ENCODE results near the gene HOXC6.
"Not testable (repeated sequence)": the region's sequence is repeated elsewhere in the genome, so short reads cannot be mapped to it uniquely, and the experiment has no call there.

Gene HOXC6

DNA sequence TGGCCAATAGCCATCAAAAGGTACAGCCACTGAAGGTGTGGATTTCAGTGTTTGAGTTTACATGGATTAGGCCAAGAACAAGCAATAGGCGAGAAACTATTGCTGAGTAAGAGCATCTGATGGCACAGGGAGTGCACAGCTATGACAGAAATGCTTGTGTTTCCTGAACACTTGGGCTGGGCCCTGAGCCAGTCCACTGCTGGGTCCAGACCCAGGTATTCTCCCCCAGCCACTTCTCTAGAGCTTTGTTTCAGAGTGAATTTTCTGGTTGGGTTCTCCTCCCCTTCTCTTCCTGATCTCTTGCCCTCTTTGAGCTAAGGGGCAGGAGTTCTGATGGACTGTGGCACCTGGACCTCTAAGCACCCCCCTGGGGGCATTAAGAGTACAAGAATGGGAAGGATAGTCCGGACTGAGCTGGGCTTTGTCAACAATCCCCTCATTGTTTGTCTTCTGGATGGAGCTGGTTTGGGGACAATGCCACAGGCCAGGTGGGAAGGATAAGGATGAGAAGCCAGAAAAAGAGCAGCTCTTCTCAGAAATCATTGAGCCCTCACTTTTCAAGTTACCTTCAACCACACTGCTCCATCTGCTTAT lies 13.0 kb downstream of the HOXC6 start:
- FAIRE-seq, result no peak
- no peak for TF ChIP-seq CTCF (IDR thresholded peaks at IDR 0.05; ENCODE audit: insufficient read depth, missing control alignments)
- no peak for DNase-seq (ENCODE audit: insufficient read length, low spot score)

GRCh38 chr12:54042033-54042432 lies 13.8 kb downstream of the HOXC6 start:
- DNase-seq (ENCODE audit: insufficient read length, low spot score); FAIRE-seq: not testable (repeated sequence)

DNA sequence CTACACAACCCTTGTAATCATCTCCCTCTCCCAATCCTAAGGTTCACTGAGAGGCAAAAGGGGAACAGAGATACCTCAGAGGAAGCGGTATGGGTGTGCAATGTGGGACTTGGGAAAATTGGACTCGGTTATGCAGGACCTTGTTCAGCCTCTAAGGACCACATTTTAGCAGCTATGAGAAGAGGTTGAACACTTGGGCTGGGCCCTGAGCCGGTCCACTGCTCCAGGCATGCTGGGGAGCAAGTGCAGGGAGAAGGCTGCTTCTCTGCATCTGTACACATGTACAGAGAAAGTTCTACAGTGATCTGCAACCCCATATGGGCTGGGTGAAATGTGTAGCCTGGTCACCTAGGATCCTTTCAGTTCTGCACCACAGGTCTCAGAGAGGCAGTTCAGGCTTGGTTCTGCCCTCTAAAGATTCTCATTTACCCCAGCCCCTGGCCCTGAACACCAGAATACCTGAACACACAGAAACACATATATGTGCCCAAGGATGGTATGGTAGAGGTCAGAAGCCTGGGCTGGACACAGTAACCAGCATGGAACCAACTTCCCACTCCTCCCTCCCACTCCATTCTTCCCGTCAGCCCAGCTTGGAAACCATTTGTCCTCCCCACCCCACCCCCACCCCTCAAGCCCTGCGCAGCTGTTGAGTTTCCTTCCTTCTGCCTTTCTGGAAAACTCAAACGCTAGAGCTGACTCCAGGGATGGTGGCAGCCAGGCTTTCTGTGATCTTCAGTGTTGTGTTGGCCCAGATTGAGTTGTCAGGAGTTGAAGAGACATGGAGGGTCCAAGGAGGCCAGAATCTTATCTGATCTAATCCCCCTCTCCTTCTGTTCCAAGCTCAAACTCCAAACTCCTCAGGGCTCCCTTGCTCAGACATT lies 15.0 kb downstream of the HOXC6 start:
- no peak for FAIRE-seq
- no peak for TF ChIP-seq CTCF (IDR thresholded peaks at IDR 0.05; ENCODE audit: insufficient read depth, missing control alignments)
- DNase-seq (ENCODE audit: insufficient read length, low spot score), result no peak

GRCh38 chr12:54044425-54045103 lies 16.3 kb downstream of the HOXC6 start:
- DNase-seq (ENCODE audit: insufficient read length, low spot score) (no peak), FAIRE-seq (no peak)

GRCh38 chr12:54045401-54045800 lies 17.2 kb downstream of the HOXC6 start:
- DNase-seq (ENCODE audit: insufficient read length, low spot score) (no peak), FAIRE-seq (no peak)
- TF ChIP-seq CTCF (IDR thresholded peaks at IDR 0.05; ENCODE audit: insufficient read depth, missing control alignments), result no peak

More at GRCh38 chr12:54044425-54045103, 16.3 kb downstream of the HOXC6 start:
- TF ChIP-seq CTCF (IDR thresholded peaks at IDR 0.05; ENCODE audit: insufficient read depth, missing control alignments), result no peak

DNA sequence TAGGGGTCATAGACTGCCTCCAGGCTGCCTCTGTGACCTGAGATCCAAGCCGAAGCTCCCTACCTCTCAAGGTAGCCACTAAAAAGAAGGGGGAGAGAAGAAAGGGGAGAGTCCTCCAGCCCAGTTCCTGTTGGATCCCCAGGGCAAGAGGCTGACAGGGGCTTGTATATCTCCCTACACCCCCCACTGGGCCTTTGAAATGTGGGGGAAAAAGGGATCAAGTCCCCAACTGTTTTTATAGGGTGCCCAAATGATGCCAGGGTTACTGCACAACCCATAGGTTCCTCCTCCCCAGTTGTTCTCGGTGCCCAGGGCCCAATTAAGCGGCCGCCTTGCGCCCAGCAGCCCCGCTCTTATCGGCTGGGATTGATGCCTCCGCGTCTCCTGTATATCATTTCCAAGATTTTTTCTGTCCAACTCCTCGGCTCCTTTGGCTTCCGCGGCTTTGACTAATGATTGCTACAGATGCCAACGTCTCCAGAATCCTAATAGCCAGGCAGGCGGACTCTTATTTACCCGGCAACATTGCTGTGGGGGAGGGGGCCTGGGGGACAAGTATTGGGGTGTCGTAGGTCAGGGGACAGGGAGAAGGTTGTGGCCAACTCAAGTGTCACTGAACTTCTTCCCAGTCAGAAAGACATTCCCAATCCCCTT lies 17.8 kb downstream of the HOXC6 start:
- FAIRE-seq, result no peak
- no peak for DNase-seq (ENCODE audit: insufficient read length, low spot score)
- TF ChIP-seq CTCF (IDR thresholded peaks at IDR 0.05; ENCODE audit: insufficient read depth, missing control alignments), result no peak

DNA sequence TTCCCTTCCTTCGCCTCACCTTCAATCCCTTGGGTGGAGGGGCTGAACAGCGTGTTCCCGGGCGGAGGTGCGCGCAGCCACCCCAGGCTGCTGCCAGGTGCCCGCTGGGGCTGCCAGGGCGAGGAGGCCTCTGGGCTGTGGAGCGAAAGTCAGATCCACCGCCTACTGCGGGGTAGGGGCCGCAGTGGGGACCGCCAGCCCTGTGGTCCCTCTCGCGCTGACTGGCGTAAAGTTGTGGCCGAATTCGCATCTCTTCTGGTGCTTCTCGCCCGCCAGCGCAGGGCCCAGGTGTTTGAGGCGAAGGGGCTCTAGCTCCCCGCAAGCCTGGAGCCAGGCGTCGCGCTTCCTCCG lies 18.5 kb downstream of the HOXC6 start:
- DNase-seq (ENCODE audit: insufficient read length, low spot score), result no peak
- FAIRE-seq, result no peak
- no peak for TF ChIP-seq CTCF (IDR thresholded peaks at IDR 0.05; ENCODE audit: insufficient read depth, missing control alignments)

All from D721Med (cell line).